Left ventricle myocardium superior (tissue), 1 donor: ENCODE results near the gene PLEKHJ1. TPM values are rescaled to one million over a fixed set of nuclear protein-coding genes. Genes with fewer than 3 reads are reported as not detected.

Experiments
- ATAC-seq: fragments of 200-7000 bp; cut with Tn5 transposase; one replicate; pipeline ENCODE4 v1.9.1; 2020; ENCODE audit warnings: mild to moderate bottlenecking, moderate library complexity
- DNase-seq: peaks from one replicate; pipeline ENCODE4 v3.0.0-alpha.2; 2020
- intact Hi-C: fragments of 100-400 bp; cut with micrococcal nuclease; formaldehyde crosslinking; loops from one replicate; pipeline ENCODE4 v1.11.0; 2022
- total RNA-seq: library from RNA; stranded (reverse); fragmentation: NEBNext Ultra II Directional; extraction: Animal tissue kit (Norgen Biotek cat#: 25700); gene quantifications from one replicate; pipeline ENCODE4 v1.2.1, GENCODE V29; 2021
- donor health status: DM: no; HTN: yes; CAD: no; lungs with severe emphysema.

The PLEKHJ1 gene
- total RNA-seq, 1 donor from 2014 or later: 60.7 TPM

- intact Hi-C loops: no loop called here
- peak; percentile 60 for ATAC-seq
Observed at GRCh38 chr19:2270423-2271233, 34.5 kb upstream of the PLEKHJ1 start.

GRCh38 chr19:2270157-2270422, 34.0 kb upstream of the PLEKHJ1 start:
- intact Hi-C loops: no loop called here
- DNase-seq (peak; percentile 73), ATAC-seq (peak; percentile 29)

More at GRCh38 chr19:2270423-2271233, 34.5 kb upstream of the PLEKHJ1 start:
- peak; percentile 92 for DNase-seq

GRCh38 chr19:2269244-2270156, 33.4 kb upstream of the PLEKHJ1 start:
- peak; percentile 99 for DNase-seq
- intact Hi-C loops: no loop called here
- ATAC-seq: peak; percentile 87

- ATAC-seq: no peak
- intact Hi-C loops: no loop called here
- DNase-seq: no peak
Observed at GRCh38 chr19:2268861-2269243, 32.7 kb upstream of the PLEKHJ1 start.

GRCh38 chr19:2268480-2268830, 32.3 kb upstream of the PLEKHJ1 start:
- DNase-seq (no peak), ATAC-seq (no peak)
- intact Hi-C loops: no loop called here

- DNase-seq (peak; percentile 92), ATAC-seq (no peak)
- intact Hi-C loops: no loop called here
Observed at GRCh38 chr19:2266183-2266993, 30.3 kb upstream of the PLEKHJ1 start.

GRCh38 chr19:2261438-2262172, 25.5 kb upstream of the PLEKHJ1 start:
- intact Hi-C loops: no loop called here
- ATAC-seq (no peak), DNase-seq (peak; percentile 66)

- ATAC-seq (no peak), DNase-seq (no peak)
- intact Hi-C loops: no loop called here
Observed at GRCh38 chr19:2260341-2260805, 24.2 kb upstream of the PLEKHJ1 start.

- intact Hi-C loops: no loop called here
Observed at GRCh38 chr19:2259336-2259735, 23.2 kb upstream of the PLEKHJ1 start.

GRCh38 chr19:2255982-2256685, 20.0 kb upstream of the PLEKHJ1 start, which contains the start of gene JSRP1:
TSS of gene JSRP1 (minus strand) at chr19:2256417. CDS start at chr19:2255314, 1,103 bp downstream.
- DNase-seq: no peak
- ATAC-seq: no peak

More at GRCh38 chr19:2259336-2259735, 23.2 kb upstream of the PLEKHJ1 start:
- DNase-seq: no peak
- no peak for ATAC-seq

GRCh38 chr19:2255112-2255845, 19.1 kb upstream of the PLEKHJ1 start:
- ATAC-seq (no peak), DNase-seq (no peak)
- intact Hi-C loops: no loop called here

More at GRCh38 chr19:2255982-2256685, 20.0 kb upstream of the PLEKHJ1 start, which contains the start of gene JSRP1:
- intact Hi-C loops: no loop called here

GRCh38 chr19:2254064-2254872, 18.1 kb upstream of the PLEKHJ1 start:
- intact Hi-C loops: no loop called here
- ATAC-seq: peak; percentile 24
- DNase-seq: no peak

- DNase-seq: no peak
- no peak for ATAC-seq
- intact Hi-C loops: no loop called here
Observed at GRCh38 chr19:2253106-2254063, 17.3 kb upstream of the PLEKHJ1 start.

- DNase-seq (no peak), ATAC-seq (no peak)
- intact Hi-C loops: no loop called here
Observed at GRCh38 chr19:2252797-2253105, 16.6 kb upstream of the PLEKHJ1 start.

GRCh38 chr19:2252055-2252796, 16.1 kb upstream of the PLEKHJ1 start:
- intact Hi-C loops: no loop called here
- no peak for ATAC-seq
- DNase-seq: peak; percentile 24
